Measurements from ENCODE around the gene OPTN. TPM values are rescaled to one million over a fixed set of nuclear protein-coding genes. Genes with fewer than 3 reads are reported as not detected.
A peak's percentile ranks its signal among the peaks of the same experiment; 100 is the strongest.

The OPTN gene
- total RNA-seq, 1 donor from 2014 or later: 151 TPM

- DNase-seq (ENCODE audit: low spot score): no peak
- H3K4me1 Mint-ChIP-seq (ENCODE audit: low read depth): peaks cover 8% of the 10 kb centered on the region
Observed at GRCh38 chr10:13056456-13057077, 43.4 kb upstream of the OPTN start.

GRCh38 chr10:13062803-13063202, 37.2 kb upstream of the OPTN start:
- H3K36me3 Mint-ChIP-seq (ENCODE audit: low read depth): peaks cover 5% of the 10 kb centered on the region
- TF ChIP-seq, protein P1, sequence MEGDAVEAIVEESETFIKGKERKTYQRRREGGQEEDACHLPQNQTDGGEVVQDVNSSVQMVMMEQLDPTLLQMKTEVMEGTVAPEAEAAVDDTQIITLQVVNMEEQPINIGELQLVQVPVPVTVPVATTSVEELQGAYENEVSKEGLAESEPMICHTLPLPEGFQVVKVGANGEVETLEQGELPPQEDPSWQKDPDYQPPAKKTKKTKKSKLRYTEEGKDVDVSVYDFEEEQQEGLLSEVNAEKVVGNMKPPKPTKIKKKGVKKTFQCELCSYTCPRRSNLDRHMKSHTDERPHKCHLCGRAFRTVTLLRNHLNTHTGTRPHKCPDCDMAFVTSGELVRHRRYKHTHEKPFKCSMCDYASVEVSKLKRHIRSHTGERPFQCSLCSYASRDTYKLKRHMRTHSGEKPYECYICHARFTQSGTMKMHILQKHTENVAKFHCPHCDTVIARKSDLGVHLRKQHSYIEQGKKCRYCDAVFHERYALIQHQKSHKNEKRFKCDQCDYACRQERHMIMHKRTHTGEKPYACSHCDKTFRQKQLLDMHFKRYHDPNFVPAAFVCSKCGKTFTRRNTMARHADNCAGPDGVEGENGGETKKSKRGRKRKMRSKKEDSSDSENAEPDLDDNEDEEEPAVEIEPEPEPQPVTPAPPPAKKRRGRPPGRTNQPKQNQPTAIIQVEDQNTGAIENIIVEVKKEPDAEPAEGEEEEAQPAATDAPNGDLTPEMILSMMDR (IDR thresholded peaks at IDR 0.05): no peak
- no peak overlapping the region for H3K27ac Mint-ChIP-seq (ENCODE audit: unreplicated experiment)
- no peak for DNase-seq (ENCODE audit: low spot score)
- no peaks in the 10 kb centered on the region for H3K4me1 Mint-ChIP-seq (ENCODE audit: low read depth)
- no peak overlapping the region for H3K4me3 Mint-ChIP-seq (ENCODE audit: unreplicated experiment)
- H3K9me3 Mint-ChIP-seq (ENCODE audit: low read depth): peaks cover 3% of the 10 kb centered on the region
- H3K27me3 Mint-ChIP-seq (ENCODE audit: low read depth): peaks cover 11% of the 10 kb centered on the region

More at GRCh38 chr10:13056456-13057077, 43.4 kb upstream of the OPTN start:
- TF ChIP-seq, protein P1 (IDR thresholded peaks at IDR 0.05): peak; percentile 89
- H3K27ac Mint-ChIP-seq (ENCODE audit: unreplicated experiment): peak overlapping the region; percentile 36
- peaks cover 9% of the 10 kb centered on the region for H3K27me3 Mint-ChIP-seq (ENCODE audit: low read depth)
- H3K4me3 Mint-ChIP-seq (ENCODE audit: unreplicated experiment): no peak overlapping the region
- H3K9me3 Mint-ChIP-seq (ENCODE audit: low read depth): no peaks in the 10 kb centered on the region
- H3K36me3 Mint-ChIP-seq (ENCODE audit: low read depth): peaks cover 2% of the 10 kb centered on the region

DNA sequence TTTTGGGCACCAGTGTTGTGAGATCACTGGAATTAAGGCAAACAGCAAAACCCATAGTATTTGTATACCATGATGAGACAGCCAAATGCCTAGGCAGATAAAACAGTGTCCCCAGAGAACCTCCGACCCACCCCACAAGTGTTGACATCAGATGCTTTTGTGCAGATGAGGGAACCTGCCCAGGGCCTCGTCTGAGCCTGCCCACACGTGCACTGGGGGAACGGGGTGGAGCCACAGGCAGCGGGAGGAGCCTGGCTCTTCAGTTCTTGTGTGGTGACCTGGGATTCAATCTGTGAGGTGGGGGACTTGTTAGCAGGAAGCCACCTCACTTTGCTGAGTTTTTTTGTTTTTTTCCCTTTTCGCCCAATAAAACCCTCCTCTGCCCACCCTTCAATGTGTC, 33.4 kb upstream of the OPTN start:
- Mint-ChIP-seq H3K4me3 (ENCODE audit: unreplicated experiment) (no peak overlapping the region), H3K27me3 (ENCODE audit: low read depth) (peaks cover 6% of the 10 kb centered on the region), H3K27ac (ENCODE audit: unreplicated experiment) (no peak overlapping the region), H3K9me3 (ENCODE audit: low read depth) (peaks cover 5% of the 10 kb centered on the region), H3K4me1 (ENCODE audit: low read depth) (no peaks in the 10 kb centered on the region), H3K36me3 (ENCODE audit: low read depth) (peaks cover 3% of the 10 kb centered on the region)
- TF ChIP-seq, protein P1 (IDR thresholded peaks at IDR 0.05): no peak
- no peak for DNase-seq (ENCODE audit: low spot score)

GRCh38 chr10:13067431-13067830, 32.5 kb upstream of the OPTN start:
- H3K36me3 Mint-ChIP-seq (ENCODE audit: low read depth): peaks cover 3% of the 10 kb centered on the region
- H3K4me1 Mint-ChIP-seq (ENCODE audit: low read depth): no peaks in the 10 kb centered on the region
- DNase-seq (ENCODE audit: low spot score): no peak
- H3K9me3 Mint-ChIP-seq (ENCODE audit: low read depth): peaks cover 5% of the 10 kb centered on the region
- H3K4me3 Mint-ChIP-seq (ENCODE audit: unreplicated experiment): no peak overlapping the region
- H3K27ac Mint-ChIP-seq (ENCODE audit: unreplicated experiment): no peak overlapping the region
- TF ChIP-seq, protein P1 (IDR thresholded peaks at IDR 0.05): no peak
- H3K27me3 Mint-ChIP-seq (ENCODE audit: low read depth): peaks cover 6% of the 10 kb centered on the region

DNA sequence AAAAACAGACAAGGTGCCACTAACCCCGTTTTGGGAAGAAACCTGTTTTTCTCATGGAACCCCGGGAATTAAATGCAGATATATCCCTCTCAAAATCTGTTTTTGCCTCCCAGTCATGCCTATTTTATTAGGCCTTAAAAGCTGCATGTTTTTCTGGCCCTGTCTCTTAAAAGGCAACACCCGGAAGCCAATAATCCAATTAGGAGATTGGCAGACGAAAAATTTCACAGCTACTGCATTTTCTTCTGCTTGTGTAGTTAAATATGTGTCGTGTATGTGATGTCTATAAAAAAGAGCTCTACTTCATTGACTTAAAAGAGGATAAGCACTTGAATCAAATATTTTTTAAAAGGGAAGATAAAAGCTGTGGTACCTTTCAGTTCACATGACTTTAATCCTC, 31.9 kb upstream of the OPTN start:
- H3K27ac Mint-ChIP-seq (ENCODE audit: unreplicated experiment): no peak overlapping the region
- TF ChIP-seq, protein P1 (IDR thresholded peaks at IDR 0.05): no peak
- H3K27me3 Mint-ChIP-seq (ENCODE audit: low read depth): peaks cover 6% of the 10 kb centered on the region
- no peak overlapping the region for H3K4me3 Mint-ChIP-seq (ENCODE audit: unreplicated experiment)
- no peaks in the 10 kb centered on the region for H3K4me1 Mint-ChIP-seq (ENCODE audit: low read depth)
- DNase-seq (ENCODE audit: low spot score): no peak
- peaks cover 5% of the 10 kb centered on the region for H3K9me3 Mint-ChIP-seq (ENCODE audit: low read depth)
- peaks cover 3% of the 10 kb centered on the region for H3K36me3 Mint-ChIP-seq (ENCODE audit: low read depth)
